GM06990 (cell line): Measurements from ENCODE around the gene DPT.

ENCODE experiments used
- DNase-seq: peaks from one replicate; pipeline ENCODE4 v3.0.0-alpha.2; 2011; ENCODE audit not compliant: insufficient read length; ENCODE audit errors: extremely low read depth
- H3K27me3 ChIP-seq: replicated peaks from 2 replicates; pipeline ENCODE4 v1.6.0; 2011; ENCODE audit warnings: low read length; ENCODE audit not compliant: control insufficient read depth, insufficient read depth
- H3K36me3 ChIP-seq: 2 replicates; pipeline ENCODE4 v1.5.1; 2011; ENCODE audit warnings: low read length; ENCODE audit not compliant: control insufficient read depth, insufficient read depth
- H3K4me3 ChIP-seq: replicated peaks from 2 replicates; pipeline ENCODE4 v1.5.1; 2011; ENCODE audit warnings: low read depth, mild to moderate bottlenecking, control low read depth, low read length
- TF ChIP-seq, protein P1 (sequence below): IDR thresholded peaks from 2 replicates; pipeline ENCODE4 v1.5.1; 2011; ENCODE audit warnings: low read length, control low read depth, mild to moderate bottlenecking, inconsistent platforms; ENCODE audit not compliant: insufficient read depth, poor library complexity, severe bottlenecking

DPT gene

DNA sequence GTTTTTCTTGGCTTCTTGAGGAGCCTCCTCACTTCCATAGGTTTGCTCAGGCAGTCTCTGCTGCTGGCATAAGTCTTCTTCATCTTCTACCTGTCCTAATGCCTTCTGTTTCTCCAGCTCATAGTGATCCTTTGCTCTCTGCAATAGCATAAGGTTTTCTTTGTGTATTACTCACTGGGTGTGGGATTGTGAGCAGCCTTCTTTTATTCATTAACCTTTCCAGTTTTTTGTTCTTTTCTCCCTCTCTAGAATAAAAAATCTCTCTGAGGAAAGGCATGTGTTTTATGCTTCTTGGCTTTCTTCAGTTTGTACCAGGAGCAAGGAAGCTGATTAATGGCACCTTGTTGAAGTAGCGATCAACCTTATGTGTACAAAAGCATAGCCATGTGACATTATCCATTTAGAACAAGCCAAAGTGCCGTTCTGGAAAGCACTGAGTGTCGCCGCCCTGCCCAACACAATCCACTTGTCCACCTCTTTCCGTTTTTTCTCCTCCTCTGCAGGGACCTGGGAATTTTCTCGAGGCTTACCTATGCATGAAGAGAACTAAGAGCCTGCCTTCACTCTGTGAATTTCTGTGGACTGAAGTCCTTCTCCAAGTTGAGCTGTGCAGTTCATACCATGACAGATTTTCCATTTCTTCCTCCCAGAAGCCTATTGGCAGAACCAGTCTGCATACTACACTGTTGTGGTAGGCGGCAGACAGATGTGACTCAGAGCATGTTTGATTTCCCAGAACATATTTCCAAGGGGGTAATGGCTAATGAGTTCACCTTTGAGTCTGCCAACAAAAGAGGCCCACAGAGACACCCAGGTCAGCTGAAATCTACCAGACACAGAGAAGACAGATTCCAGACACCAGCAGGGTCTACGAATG, 39.0 kb downstream of the DPT start:
- Histone ChIP-seq H3K27me3 (no peaks in the 10 kb centered on the region), H3K4me3 (no peak overlapping the region), H3K36me3 (no peaks in the 10 kb centered on the region)
- TF ChIP-seq, protein P1, sequence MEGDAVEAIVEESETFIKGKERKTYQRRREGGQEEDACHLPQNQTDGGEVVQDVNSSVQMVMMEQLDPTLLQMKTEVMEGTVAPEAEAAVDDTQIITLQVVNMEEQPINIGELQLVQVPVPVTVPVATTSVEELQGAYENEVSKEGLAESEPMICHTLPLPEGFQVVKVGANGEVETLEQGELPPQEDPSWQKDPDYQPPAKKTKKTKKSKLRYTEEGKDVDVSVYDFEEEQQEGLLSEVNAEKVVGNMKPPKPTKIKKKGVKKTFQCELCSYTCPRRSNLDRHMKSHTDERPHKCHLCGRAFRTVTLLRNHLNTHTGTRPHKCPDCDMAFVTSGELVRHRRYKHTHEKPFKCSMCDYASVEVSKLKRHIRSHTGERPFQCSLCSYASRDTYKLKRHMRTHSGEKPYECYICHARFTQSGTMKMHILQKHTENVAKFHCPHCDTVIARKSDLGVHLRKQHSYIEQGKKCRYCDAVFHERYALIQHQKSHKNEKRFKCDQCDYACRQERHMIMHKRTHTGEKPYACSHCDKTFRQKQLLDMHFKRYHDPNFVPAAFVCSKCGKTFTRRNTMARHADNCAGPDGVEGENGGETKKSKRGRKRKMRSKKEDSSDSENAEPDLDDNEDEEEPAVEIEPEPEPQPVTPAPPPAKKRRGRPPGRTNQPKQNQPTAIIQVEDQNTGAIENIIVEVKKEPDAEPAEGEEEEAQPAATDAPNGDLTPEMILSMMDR: no peak
- no peak for DNase-seq

DNA sequence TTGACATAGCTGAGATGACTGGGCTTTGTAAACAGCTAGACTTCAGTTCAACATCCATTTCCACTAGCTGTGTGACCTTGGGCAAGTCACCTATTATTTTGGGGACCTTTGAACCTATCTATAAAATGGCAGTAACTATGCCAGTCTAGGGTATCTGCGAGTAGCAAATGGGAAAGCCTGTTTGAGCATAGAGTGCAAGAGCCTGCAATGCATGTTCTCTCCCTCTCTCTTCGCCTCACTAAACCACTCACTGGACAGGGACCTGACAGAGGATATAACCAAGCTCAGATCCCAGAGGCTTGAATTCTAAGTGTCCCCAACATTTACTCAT, 39.7 kb downstream of the DPT start:
- Histone ChIP-seq H3K36me3 (no peaks in the 10 kb centered on the region), H3K4me3 (no peak overlapping the region), H3K27me3 (no peaks in the 10 kb centered on the region)
- TF ChIP-seq, protein P1: no peak
- no peak for DNase-seq

DNA sequence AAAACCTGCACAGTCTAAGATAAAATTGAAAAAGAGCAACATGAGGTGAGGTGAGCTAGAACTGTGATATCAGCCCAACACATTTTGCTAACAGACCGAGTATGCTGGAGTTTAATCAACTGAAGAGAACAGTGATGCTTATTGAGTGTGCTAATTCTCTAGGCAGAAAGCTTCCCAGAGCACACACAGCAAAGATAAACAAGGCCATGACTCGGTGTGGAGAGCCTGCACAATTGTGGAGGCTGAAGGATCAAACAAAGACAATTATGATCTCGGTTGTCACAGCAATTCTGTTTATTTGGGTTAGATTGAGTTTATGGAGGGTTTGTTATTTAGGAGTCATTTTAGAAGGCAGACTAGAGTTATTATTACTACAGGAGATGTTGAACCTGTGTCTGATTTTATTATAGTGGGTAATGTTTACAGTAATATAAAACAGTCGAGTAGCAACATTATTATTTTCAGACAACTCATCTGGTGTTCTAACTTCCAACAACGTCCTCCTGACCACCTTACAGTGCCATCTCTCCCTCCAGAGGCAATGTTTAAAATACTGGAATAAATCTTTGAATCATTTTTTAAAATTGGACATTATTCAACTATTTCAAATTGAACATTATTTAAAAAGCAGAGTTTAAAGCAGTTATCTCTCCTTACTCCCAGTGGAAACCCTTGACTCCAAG, 40.2 kb downstream of the DPT start:
- Histone ChIP-seq H3K4me3 (no peak overlapping the region), H3K27me3 (no peaks in the 10 kb centered on the region), H3K36me3 (no peaks in the 10 kb centered on the region)
- DNase-seq: no peak
- TF ChIP-seq, protein P1: no peak

DNA sequence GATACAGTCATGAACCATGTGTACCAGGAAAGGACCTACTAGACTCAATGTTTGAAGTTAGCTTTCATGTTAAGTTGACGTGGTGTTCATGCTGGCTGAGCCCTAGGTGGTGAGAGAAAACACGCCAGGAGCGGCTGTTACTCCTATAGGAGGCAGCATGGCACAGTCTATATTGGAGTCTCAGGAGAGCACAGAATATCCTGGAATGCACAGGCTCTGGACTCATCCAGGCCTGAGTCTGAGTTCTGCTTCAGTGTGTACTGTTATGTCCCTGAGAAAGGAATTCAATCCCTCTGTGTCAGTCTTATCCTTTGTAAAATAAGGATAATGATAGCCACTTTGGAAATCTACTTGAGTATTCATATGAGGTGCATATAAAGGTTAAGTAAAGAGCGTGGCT, 41.2 kb downstream of the DPT start:
- no peak for DNase-seq
- Histone ChIP-seq H3K27me3 (no peaks in the 10 kb centered on the region), H3K36me3 (no peaks in the 10 kb centered on the region), H3K4me3 (no peak overlapping the region)
- TF ChIP-seq, protein P1: no peak

DNA sequence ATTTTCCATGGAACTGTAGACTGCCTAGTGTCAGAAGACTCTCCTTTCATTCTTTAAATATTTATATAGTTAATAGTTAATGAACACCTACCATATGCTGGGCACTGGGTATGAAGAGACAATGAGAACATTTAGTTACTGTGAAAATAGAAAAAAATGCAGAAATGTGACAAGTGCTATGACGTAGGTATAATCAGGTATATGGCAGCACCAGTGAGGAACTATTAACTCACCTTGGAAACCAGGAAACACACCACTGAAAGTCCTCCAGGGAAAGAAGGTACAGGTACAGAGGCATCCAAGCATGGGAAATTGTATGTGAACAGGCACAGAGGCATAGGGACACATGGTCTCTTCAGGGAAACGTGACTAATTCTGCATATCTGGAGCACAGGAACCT, 42.3 kb downstream of the DPT start:
- TF ChIP-seq, protein P1: no peak
- DNase-seq: no peak
- no peaks in the 10 kb centered on the region for H3K36me3 ChIP-seq
- no peaks in the 10 kb centered on the region for H3K27me3 ChIP-seq
- H3K4me3 ChIP-seq: no peak overlapping the region
